Effector memory CD4-positive, alpha-beta T cell (primary cell): Measurements from ENCODE around the gene MEGF11.
"Not testable (repeated sequence)": the region's sequence is repeated elsewhere in the genome, so short reads cannot be mapped to it uniquely, and the experiment has no call there.

Experiments used
- DNase-seq, 3 donors: peaks; one replicate each; pipeline ENCODE4 v3.0.0-alpha.2; 2020
- H3K27ac ChIP-seq: 2 replicates; pipeline ENCODE4 v1.7.0; 2013; ENCODE audit warnings: mild to moderate bottlenecking, low read length, moderate library complexity; ENCODE audit not compliant: insufficient read depth, poor library complexity, severe bottlenecking
- H3K27me3 ChIP-seq: replicated peaks from 2 replicates; pipeline ENCODE4 v1.7.0; 2013; ENCODE audit warnings: mild to moderate bottlenecking, low read length; ENCODE audit not compliant: insufficient read depth, control insufficient read depth, poor library complexity, severe bottlenecking
- H3K36me3 ChIP-seq: 2 replicates; pipeline ENCODE4 v1.7.0; 2013; ENCODE audit warnings: mild to moderate bottlenecking, low read length, moderate library complexity; ENCODE audit not compliant: control insufficient read depth, insufficient read depth
- H3K4me1 ChIP-seq: 2 replicates; pipeline ENCODE4 v1.7.0; 2013; ENCODE audit warnings: low read length, mild to moderate bottlenecking; ENCODE audit not compliant: control insufficient read depth, insufficient read depth, poor library complexity, severe bottlenecking
- H3K4me3 ChIP-seq: 2 replicates; pipeline ENCODE4 v1.7.0; 2013; ENCODE audit warnings: low read length, low read depth, mild to moderate bottlenecking; ENCODE audit not compliant: insufficient read depth, poor library complexity, severe bottlenecking
- H3K9me3 ChIP-seq: 2 replicates; pipeline ENCODE4 v1.7.0; 2013; ENCODE audit warnings: mild to moderate bottlenecking, low read length, moderate library complexity; ENCODE audit not compliant: control insufficient read depth

Gene MEGF11

DNA sequence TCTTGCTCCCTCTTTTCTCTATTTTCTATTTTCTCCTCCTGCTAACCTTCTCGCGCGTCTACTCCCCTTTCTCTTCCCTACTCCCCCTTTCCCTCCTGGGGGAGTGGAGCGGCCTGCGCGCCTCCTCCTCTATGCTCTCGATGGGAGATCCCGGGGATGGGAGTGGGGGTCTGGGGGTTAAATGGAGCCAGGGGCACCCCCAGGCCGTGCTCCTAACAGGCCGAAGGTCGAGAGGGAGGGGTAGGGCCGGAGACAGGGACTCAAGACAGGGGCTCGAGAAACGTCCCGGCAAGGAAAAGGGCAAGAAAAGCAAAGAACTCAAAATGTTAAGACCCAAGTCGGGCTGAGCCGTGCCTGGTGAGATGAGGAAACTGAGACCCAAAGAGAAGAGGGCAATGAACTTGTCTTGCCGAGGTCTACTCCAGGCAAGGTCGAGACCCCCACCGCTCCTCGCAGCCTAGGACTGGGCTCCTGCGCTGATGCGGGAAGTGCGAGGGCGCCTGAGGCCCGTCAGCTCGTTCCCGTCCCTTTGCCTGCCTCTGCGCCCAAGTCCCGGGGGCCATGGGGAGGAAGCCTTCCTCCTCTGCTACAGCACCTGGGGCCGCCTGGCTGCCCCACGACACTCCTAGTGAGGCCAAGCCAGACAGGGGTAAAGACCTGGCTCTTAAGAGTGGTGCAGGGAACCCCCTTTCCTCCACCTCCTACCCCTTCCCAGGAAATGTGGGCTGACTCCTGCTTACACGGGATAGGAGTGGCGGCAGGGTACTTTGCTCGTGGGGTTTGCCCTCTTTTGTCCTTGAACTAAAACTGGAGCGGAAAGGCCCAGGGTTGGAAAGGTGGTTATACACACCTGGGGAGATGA lies 770 bp upstream of the MEGF11 start:
- no peak for DNase-seq
- H3K27ac ChIP-seq, result no peak overlapping the region
- peaks cover 39% of the 10 kb centered on the region for H3K27me3 ChIP-seq
- H3K4me1 ChIP-seq, result peaks cover 21% of the 10 kb centered on the region
- H3K4me3 ChIP-seq, result peak overlapping the region; percentile 57
- no peaks in the 10 kb centered on the region for H3K9me3 ChIP-seq
- H3K36me3 ChIP-seq, result no peaks in the 10 kb centered on the region

DNA sequence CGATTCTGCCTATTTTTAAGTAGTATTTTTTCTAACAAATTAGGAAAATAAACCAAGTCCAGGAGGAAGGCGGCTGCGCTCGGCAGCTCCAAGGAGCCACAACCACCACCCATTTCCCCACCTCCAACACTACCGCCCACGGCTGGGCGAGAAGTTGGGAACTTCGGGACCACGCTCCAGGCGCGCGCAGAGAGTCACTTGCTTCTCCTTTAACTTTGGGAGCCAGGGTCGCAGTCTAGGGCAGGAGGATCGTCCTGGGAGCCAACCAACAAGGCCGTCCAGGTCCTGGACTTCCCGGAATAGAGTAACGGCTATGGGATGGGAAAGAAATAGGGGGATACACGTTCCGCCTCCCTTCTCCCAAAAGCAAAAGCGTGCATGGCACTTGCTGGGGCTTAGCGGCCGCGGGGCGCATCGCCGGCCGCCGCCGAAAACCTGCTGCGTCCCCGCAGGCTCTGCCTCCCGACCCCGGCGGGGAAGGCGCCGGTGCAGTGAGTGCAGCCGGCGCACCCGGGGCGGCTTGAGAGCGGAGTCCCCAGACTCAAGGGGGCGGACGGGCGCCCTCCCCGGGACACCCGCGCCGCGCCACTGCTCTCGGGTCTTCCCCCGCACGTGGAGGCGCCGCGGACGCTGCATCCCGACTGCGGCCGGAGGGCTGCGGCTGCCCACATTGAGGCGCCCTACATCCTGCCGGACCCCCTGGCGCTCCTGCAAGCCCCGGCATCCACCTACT lies 699 bp downstream of the MEGF11 start:
- DNase-seq, result no peak

DNA sequence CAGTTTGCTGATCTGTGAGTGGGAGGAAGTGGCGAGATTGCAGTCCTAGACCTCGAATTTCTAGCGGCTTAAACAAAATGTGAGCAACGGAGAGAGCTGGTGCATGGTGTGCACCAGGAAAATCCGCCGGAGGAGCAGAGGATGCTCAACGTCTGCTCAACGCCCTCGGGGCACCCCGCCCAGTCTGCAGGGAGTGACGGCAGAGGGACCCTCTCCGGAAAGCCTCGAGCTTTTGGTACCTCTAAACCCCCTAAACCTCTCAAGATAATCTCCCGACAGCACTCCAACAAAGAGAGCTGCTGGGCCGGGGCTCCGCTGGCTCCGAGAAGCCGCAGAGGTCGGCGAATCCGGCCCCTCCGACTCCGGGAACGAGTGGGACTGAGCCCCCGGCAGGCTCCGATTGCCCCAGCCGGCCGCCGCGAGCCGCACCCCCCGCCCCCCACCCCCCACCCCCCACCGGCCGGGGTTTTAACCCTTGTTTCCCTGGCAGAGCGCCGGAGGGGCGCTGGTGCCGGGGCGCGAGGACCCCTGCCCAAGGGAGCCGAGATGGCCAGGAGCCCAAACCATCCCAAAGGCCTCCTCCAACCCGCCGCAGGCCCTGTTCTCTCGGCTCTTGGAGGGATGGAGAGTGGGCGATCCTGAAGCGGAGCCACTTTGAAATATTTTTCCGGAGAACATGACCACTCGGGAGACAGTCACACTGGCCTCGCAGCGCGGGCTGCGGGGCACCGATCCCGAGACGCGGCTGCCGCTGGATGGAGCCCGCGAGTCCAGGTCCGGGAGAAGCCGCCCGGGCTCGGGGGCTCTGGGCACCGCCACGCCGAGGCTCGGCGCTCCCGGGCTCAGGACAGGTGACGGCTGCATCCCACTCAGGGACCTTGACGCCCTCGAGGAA lies 1.5 kb downstream of the MEGF11 start:
- no peaks in the 10 kb centered on the region for H3K9me3 ChIP-seq
- H3K4me1 ChIP-seq, result peaks cover 21% of the 10 kb centered on the region
- no peak overlapping the region for H3K27ac ChIP-seq
- peak in 2 of 3 donors; percentile 8 to 21 for DNase-seq
- H3K27me3 ChIP-seq, result peaks cover 39% of the 10 kb centered on the region
- peak overlapping the region; percentile 57 for H3K4me3 ChIP-seq
- H3K36me3 ChIP-seq, result no peaks in the 10 kb centered on the region

More for the DNA sequence above, 699 bp downstream of the MEGF11 start:
- no peaks in the 10 kb centered on the region for H3K9me3 ChIP-seq
- peaks cover 39% of the 10 kb centered on the region for H3K27me3 ChIP-seq
- peak overlapping the region; percentile 57 for H3K4me3 ChIP-seq
- H3K4me1 ChIP-seq, result peaks cover 21% of the 10 kb centered on the region
- no peak overlapping the region for H3K27ac ChIP-seq
- H3K36me3 ChIP-seq, result no peaks in the 10 kb centered on the region

DNA sequence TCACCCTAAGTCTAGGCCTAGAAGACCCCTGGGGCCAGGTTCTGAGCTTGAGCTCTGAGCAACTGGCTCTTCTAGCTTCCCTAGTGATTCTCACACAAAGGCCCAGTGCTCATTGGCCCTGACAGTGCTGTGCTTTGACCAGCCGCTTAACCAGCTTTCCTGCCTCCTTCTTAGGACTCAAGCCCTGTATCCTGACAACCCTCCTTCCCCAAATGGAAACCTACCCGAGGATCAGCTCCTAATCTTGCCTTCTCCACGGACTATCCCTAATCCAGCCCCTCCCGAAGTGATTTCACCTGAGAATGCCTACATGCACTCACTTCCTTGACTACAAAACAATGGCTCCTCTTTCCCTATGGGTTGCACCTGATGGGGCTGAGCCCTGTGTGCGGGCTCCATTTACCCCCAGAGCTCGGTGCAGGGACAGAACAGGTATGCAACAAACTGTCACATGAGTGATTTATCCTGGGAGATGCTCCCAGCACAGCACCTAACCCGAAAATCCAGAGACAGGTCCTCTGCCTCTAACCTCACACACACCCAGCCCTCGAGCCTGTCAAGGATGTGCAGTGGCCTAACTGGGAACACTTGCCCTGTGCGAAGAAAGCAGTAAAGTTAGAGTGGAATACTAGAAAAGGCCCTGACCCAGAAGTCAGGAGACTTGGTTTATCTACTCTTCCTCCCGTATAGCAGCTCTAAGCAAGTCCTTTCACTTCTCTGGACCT lies 2.3 kb downstream of the MEGF11 start:
- Histone ChIP-seq H3K27ac (no peak overlapping the region), H3K36me3 (no peaks in the 10 kb centered on the region), H3K4me1 (peaks cover 21% of the 10 kb centered on the region), H3K9me3 (no peaks in the 10 kb centered on the region), H3K4me3 (peak overlapping the region; percentile 57), H3K27me3 (peaks cover 39% of the 10 kb centered on the region)
- DNase-seq, result no peak

DNA sequence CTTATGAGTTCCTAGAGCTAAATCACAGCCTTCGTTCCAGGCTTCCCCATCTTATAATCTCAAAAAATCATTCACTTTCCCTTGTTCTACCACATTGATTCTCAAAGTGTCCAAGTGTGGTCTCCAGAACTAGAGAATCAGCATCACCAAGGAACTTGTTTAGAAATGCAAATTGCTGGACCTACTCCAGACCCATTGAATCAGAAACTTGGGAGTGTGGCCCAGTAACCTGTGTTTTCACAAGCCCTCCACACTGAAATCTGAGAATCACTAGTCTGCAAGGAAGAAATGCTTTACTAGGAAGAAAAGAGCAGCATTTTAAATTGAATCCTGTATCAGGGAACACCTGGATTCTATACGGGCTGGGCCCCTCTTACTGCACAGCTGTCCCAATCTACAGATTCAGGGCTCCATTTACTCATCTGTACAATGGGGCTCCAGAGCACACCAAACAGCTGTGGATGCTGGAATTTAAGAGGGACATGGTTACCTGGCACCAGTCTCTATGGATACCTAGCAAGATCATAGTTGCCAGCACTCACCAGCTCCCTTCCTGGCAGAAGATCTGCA lies 3.9 kb downstream of the MEGF11 start:
- DNase-seq, result no peak
- no peaks in the 10 kb centered on the region for H3K9me3 ChIP-seq
- H3K27ac ChIP-seq, result no peak overlapping the region
- no peak overlapping the region for H3K4me3 ChIP-seq
- peaks cover 21% of the 10 kb centered on the region for H3K4me1 ChIP-seq
- H3K27me3 ChIP-seq, result peaks cover 31% of the 10 kb centered on the region
- no peaks in the 10 kb centered on the region for H3K36me3 ChIP-seq

DNA sequence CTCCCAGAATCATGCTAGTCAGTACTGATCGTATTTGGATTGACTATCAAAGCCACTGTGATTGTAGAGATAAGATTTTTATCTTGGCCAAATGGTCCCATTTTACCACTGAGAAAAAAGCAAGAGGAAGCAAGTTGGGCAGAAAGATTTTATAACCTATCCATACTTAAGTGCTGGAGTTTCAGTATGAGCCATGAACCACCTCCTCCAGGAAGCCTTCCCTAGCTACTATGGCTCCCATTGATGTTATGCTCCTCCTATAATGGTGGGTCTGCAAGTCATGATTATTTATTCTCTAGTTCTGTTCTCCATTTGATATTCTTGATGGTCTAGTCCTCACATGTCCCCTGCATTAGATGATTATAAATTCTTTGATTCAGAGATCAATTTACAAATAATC lies 6.6 kb downstream of the MEGF11 start:
- Histone ChIP-seq H3K9me3 (no peaks in the 10 kb centered on the region), H3K4me3 (no peak overlapping the region), H3K36me3 (no peaks in the 10 kb centered on the region), H3K27ac (no peak overlapping the region), H3K4me1 (peaks cover 5% of the 10 kb centered on the region), H3K27me3 (peaks cover 5% of the 10 kb centered on the region)
- no peak for DNase-seq

DNA sequence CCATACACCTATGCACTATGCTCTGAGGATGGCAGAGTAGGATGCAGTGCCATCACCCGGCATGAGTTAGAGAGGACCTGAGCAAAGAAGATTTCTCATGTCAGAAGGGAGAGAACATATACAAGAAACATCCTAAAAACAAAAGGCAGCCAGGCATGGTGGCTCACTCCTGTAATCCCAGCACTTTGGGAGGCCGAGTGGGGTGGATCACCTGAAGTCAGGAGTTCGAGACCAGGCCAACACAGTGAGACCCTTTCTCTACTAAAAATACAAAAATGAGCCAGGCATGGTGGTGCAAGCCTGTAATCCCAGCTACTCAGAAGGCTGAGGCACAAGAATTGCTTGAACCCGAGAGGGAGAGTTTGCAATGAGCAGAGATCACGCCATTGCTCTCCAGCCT lies 7.7 kb downstream of the MEGF11 start:
- not testable (repeated sequence) for H3K36me3 ChIP-seq, H3K9me3 ChIP-seq, H3K27ac ChIP-seq, DNase-seq, H3K27me3 ChIP-seq, H3K4me1 ChIP-seq, H3K4me3 ChIP-seq

DNA sequence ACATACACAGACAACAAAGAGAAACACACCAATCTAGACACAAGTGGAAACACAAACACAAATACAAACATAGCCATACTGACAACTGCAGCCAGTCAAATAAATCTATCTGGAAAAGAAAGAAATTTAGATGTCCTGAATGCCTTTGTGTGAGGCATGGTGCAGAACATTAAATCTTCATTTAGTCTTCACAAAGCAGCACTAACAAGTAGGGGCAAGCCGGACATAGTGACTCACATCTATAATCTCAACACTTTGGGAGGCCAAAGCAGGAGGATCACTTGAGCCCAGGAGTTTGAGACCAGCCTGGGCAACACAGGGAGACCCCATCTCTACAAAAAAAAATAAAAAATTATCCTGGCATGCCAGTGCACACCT lies 11.7 kb downstream of the MEGF11 start:
- Histone ChIP-seq H3K27me3 (no peaks in the 10 kb centered on the region), H3K9me3 (no peaks in the 10 kb centered on the region), H3K27ac (no peak overlapping the region), H3K4me1 (no peaks in the 10 kb centered on the region), H3K4me3 (no peak overlapping the region), H3K36me3 (no peaks in the 10 kb centered on the region)
- DNase-seq, result no peak
